K562 (cell line): ENCODE measurements around the gene ST7. TPM values are rescaled to one million over a fixed set of nuclear protein-coding genes. Genes with fewer than 3 reads are reported as not detected.
A peak's percentile ranks its signal among the peaks of the same experiment; 100 is the strongest.

Source experiments
- ATF7 ChIP-seq: fragments of 450-650 bp; IDR thresholded peaks from 2 replicates; pipeline ENCODE4 v1.7.1; 2014; ENCODE audit warnings: mild to moderate bottlenecking, moderate library complexity
- CBFA2T2 ChIP-seq: fragments of 450-650 bp; conservative IDR thresholded peaks from 2 replicates; pipeline ENCODE4 v1.6.1; 2017; ENCODE audit warnings: mild to moderate bottlenecking
- CBFA2T3 ChIP-seq: fragments of 450-650 bp; IDR thresholded peaks from 2 replicates; pipeline ENCODE4 v1.6.1; 2017
- JUND ChIP-seq, 2 experiments: IDR thresholded peaks; 2 replicates in 1 of 2; 3 replicates in 1 of 2; pipeline ENCODE4 v1.6.1; 2011; ENCODE audit warnings: borderline replicate concordance in 2 of 2, low read depth in 2 of 2, low read length in 2 of 2, improper control_type of control experiment in 1 of 2, missing biosample characterization in 1 of 2, missing genetic modification characterization in 1 of 2, missing genetic modification reagents in 1 of 2
- L3MBTL2 ChIP-seq: fragments of 450-650 bp; IDR thresholded peaks from 2 replicates; pipeline ENCODE4 v1.6.1; 2016; ENCODE audit warnings: mild to moderate bottlenecking, moderate library complexity
- LEF1 ChIP-seq: fragments of 450-650 bp; IDR thresholded peaks from 2 replicates; pipeline ENCODE4 v1.6.1; 2016; ENCODE audit warnings: mild to moderate bottlenecking
- MIER1 ChIP-seq: fragments of 450-650 bp; IDR thresholded peaks from 2 replicates; pipeline ENCODE4 v1.6.1; 2016; ENCODE audit warnings: antibody characterized with exemption, mild to moderate bottlenecking, low read depth
- MITF ChIP-seq: IDR thresholded peaks from 2 replicates; pipeline ENCODE4 v1.6.1; 2014; ENCODE audit warnings: antibody characterized with exemption
- MLLT1 ChIP-seq, 2 experiments: fragments of 450-650 bp; IDR thresholded peaks; 2 replicates each; pipeline ENCODE4 v1.6.1; 2016
- PML ChIP-seq: IDR thresholded peaks from 2 replicates; pipeline ENCODE4 v1.6.1; 2012; ENCODE audit warnings: low read length, inconsistent platforms
- PRPF4 ChIP-seq: fragments of 200-400 bp; formaldehyde crosslinking; IDR thresholded peaks from one replicate; pipeline ENCODE4 v1.6.1; 2017; ENCODE audit warnings: low read length, low read depth, mild to moderate bottlenecking; ENCODE audit not compliant: insufficient read depth, poor library complexity, severe bottlenecking
- RBFOX2 ChIP-seq: fragments of 200-400 bp; formaldehyde crosslinking; IDR thresholded peaks from 2 replicates; pipeline ENCODE4 v1.6.1; 2017; ENCODE audit warnings: low read depth, mild to moderate bottlenecking, low read length, moderate library complexity
- SMARCC2 ChIP-seq: fragments of 450-650 bp; IDR thresholded peaks from 2 replicates; pipeline ENCODE4 v1.6.1; 2017; ENCODE audit warnings: antibody characterized with exemption, moderate library complexity, mild to moderate bottlenecking, low read depth
- SUPT5H ChIP-seq: fragments of 450-650 bp; IDR thresholded peaks from 2 replicates; pipeline ENCODE4 v1.6.1; 2016
- TFE3 ChIP-seq: fragments of 450-650 bp; formaldehyde crosslinking; IDR thresholded peaks from 2 replicates; pipeline ENCODE4 v1.4.0; 2020; ENCODE audit warnings: mild to moderate bottlenecking, mixed read lengths
- TRIM28 ChIP-seq: fragments of 450-650 bp; IDR thresholded peaks from 2 replicates; pipeline ENCODE4 v1.6.1; 2017
- ZC3H4 ChIP-seq: sonication (generic); formaldehyde crosslinking; IDR thresholded peaks from 2 replicates; pipeline ENCODE4 v1.9.0; 2021; ENCODE audit warnings: missing genetic modification reagents, borderline replicate concordance
- ZNF143 ChIP-seq: sonication (generic); formaldehyde crosslinking; IDR thresholded peaks from 2 replicates; pipeline ENCODE4 v1.9.0; 2022; ENCODE audit warnings: mild to moderate bottlenecking, missing genetic modification reagents
- ZNF77 ChIP-seq: fragments of 250-450 bp; sonication (Bioruptor Pico); IDR thresholded peaks from 2 replicates; pipeline ENCODE4 v1.5.0; 2020
- polyA plus RNA-seq, 8 experiments: library from polyadenylated mRNA; depleted of rRNA in 4 of 8; stranded (reverse) in 5 of 8; unstranded in 3 of 8; fragments of >200 nt; fragmentation: Nextera tagmentation in 2 of 8; fragmentation: Illumina TruSeq in 1 of 8; extraction: Ambion mirVana in 2 of 8; extraction: Trizol in 1 of 8; gene quantifications; 2 replicates each; pipeline versions ENCODE4 v1.2.1 to v1.2.3, GENCODE V29; 2011 to 2014; ENCODE audit warnings: inconsistent platforms in 1 of 8, missing spikeins in 1 of 8
- total RNA-seq, 7 experiments: library from RNA; depleted of rRNA in 6 of 7; stranded (reverse); fragments of >200 nt in 6 of 7; fragmentation: Illumina TruSeq in 2 of 7; extraction: Trizol in 2 of 7; gene quantifications; 2 replicates each; pipeline versions ENCODE4 v1.2.1 to v1.2.3, GENCODE V29; 2011 to 2021; ENCODE audit warnings: low replicate concordance in 1 of 7
- TF ChIP-seq, protein P1 (sequence below): fragments of 450-650 bp; IDR thresholded peaks from 2 replicates; pipeline ENCODE4 v1.6.1; 2018; ENCODE audit not compliant: partially characterized antibody
- TF ChIP-seq, protein P2 (sequence below): fragments of 250-450 bp; sonication (Bioruptor Pico); IDR thresholded peaks from 2 replicates; pipeline ENCODE4 v1.8.0; 2021; ENCODE audit warnings: moderate library complexity, mild to moderate bottlenecking, inconsistent platforms

ST7 gene
- total and polyA plus RNA-seq, 9 of the 15 experiments (the other 6 are each of a cell fraction or from before 2014, with no cell fraction given): 23.9 to 56.3 (median 36.9) TPM

GRCh38 chr7:117014673-117015133 is 61.4 kb downstream of the ST7 start (continued):
- 0 out of 2 replicates have a peak, but pooled peaks have one; percentile 14 for TF ChIP-seq MIER1
- TF ChIP-seq, protein P1, sequence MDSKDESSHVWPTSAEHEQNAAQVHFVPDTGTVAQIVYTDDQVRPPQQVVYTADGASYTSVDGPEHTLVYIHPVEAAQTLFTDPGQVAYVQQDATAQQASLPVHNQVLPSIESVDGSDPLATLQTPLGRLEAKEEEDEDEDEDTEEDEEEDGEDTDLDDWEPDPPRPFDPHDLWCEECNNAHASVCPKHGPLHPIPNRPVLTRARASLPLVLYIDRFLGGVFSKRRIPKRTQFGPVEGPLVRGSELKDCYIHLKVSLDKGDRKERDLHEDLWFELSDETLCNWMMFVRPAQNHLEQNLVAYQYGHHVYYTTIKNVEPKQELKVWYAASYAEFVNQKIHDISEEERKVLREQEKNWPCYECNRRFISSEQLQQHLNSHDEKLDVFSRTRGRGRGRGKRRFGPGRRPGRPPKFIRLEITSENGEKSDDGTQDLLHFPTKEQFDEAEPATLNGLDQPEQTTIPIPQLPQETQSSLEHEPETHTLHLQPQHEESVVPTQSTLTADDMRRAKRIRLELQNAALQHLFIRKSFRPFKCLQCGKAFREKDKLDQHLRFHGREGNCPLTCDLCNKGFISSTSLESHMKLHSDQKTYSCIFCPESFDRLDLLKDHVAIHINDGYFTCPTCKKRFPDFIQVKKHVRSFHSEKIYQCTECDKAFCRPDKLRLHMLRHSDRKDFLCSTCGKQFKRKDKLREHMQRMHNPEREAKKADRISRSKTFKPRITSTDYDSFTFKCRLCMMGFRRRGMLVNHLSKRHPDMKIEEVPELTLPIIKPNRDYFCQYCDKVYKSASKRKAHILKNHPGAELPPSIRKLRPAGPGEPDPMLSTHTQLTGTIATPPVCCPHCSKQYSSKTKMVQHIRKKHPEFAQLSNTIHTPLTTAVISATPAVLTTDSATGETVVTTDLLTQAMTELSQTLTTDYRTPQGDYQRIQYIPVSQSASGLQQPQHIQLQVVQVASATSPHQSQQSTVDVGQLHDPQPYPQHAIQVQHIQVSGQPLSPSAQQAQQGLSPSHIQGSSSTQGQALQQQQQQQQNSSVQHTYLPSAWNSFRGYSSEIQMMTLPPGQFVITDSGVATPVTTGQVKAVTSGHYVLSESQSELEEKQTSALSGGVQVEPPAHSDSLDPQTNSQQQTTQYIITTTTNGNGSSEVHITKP: peak; percentile 55
- TF ChIP-seq SMARCC2: peak; percentile 81; the same call in 1 of the 2 replicates
- TF ChIP-seq CBFA2T3: peak; percentile 88
- TF ChIP-seq SUPT5H: peak; percentile 70
- peak; percentile 30; the same call in 1 of the 2 replicates for TF ChIP-seq TFE3 (CRISPR knock-in tag)
- no peak for TF ChIP-seq ZC3H4 (CRISPR knock-in tag)
- no peak for TF ChIP-seq ZNF77 (CRISPR knock-in tag)
- TF ChIP-seq LEF1: peak; percentile 94
- TF ChIP-seq MLLT1 (IDR thresholded peaks at IDR 0.05): peak; percentile 48 to 82; a peak in 3 of 4 replicates
- 0 out of 2 replicates have a peak, but pooled peaks have one; percentile 13 for TF ChIP-seq TRIM28
- peak; percentile 47; the same call in 1 of the 2 replicates for TF ChIP-seq L3MBTL2
- TF ChIP-seq PRPF4: no peak
- TF ChIP-seq ZNF143: no peak
- peak; percentile 80 for TF ChIP-seq CBFA2T2
- peak; percentile 98 for TF ChIP-seq MITF
- 0 out of 2 replicates have a peak, but pooled peaks have one; percentile 31 for TF ChIP-seq ATF7
- TF ChIP-seq, protein P2, sequence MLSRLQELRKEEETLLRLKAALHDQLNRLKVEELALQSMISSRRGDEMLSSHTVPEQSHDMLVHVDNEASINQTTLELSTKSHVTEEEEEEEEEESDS: no peak
- TF ChIP-seq JUND (IDR thresholded peaks at IDR 0.05; ENCODE audit: borderline replicate concordance, low read depth, low read length): peak; percentile 74; the same call in 1 of the 2 replicates
- TF ChIP-seq JUND (tag; IDR thresholded peaks at IDR 0.05; ENCODE audit: borderline replicate concordance, low read depth, low read length): no peak; the same call in 2 of the 3 replicates
- TF ChIP-seq RBFOX2: peak; percentile 71
- TF ChIP-seq PML: peak; percentile 65
